ENCODE results near the gene VWA3B.
"Not testable (repeated sequence)": the region's sequence is repeated elsewhere in the genome, so short reads cannot be mapped to it uniquely, and the experiment has no call there.

Gene VWA3B

GRCh38 chr2:98085649-98086048 is 1.3 kb upstream of the VWA3B start:
- DNase-seq (ENCODE audit: low read depth in 2 of 2): no peak

GRCh38 chr2:98087447-98088020 is 567 bp downstream of the VWA3B start:
- no peak for DNase-seq (ENCODE audit: low read depth in 2 of 2)

GRCh38 chr2:98088261-98088660 is 1.3 kb downstream of the VWA3B start:
- no peak for DNase-seq (ENCODE audit: low read depth in 2 of 2)

- DNase-seq (ENCODE audit: low read depth in 2 of 2): no peak
Observed at GRCh38 chr2:98089941-98090340, 3.0 kb downstream of the VWA3B start.

GRCh38 chr2:98090951-98091350 is 4.0 kb downstream of the VWA3B start:
- no peak for DNase-seq (ENCODE audit: low read depth in 2 of 2)

GRCh38 chr2:98091738-98092137 is 4.8 kb downstream of the VWA3B start:
- no peak for DNase-seq (ENCODE audit: low read depth in 2 of 2)

- DNase-seq (ENCODE audit: low read depth in 2 of 2): no peak
Observed at GRCh38 chr2:98093146-98093545, 6.2 kb downstream of the VWA3B start.

- no peak for DNase-seq (ENCODE audit: low read depth in 2 of 2)
Observed at GRCh38 chr2:98093611-98094010, 6.6 kb downstream of the VWA3B start.

- DNase-seq (ENCODE audit: low read depth in 2 of 2): no peak
Observed at GRCh38 chr2:98099939-98100743, 13.2 kb downstream of the VWA3B start.

- not testable (repeated sequence) for DNase-seq (ENCODE audit: low read depth in 2 of 2)
Observed at GRCh38 chr2:98102315-98102714, 15.3 kb downstream of the VWA3B start.

- DNase-seq (ENCODE audit: low read depth in 2 of 2): no peak
Observed at GRCh38 chr2:98102878-98103277, 15.9 kb downstream of the VWA3B start.

GRCh38 chr2:98108110-98108509 is 21.1 kb downstream of the VWA3B start:
- no peak for DNase-seq (ENCODE audit: low read depth in 2 of 2)

- no peak for DNase-seq (ENCODE audit: low read depth in 2 of 2)
Observed at GRCh38 chr2:98110741-98111140, 23.8 kb downstream of the VWA3B start.

GRCh38 chr2:98114643-98115330 is 27.8 kb downstream of the VWA3B start:
- no peak for DNase-seq (ENCODE audit: low read depth in 2 of 2)

- DNase-seq (ENCODE audit: low read depth in 2 of 2): no peak
Observed at GRCh38 chr2:98118161-98118560, 31.2 kb downstream of the VWA3B start.

GRCh38 chr2:98118852-98119251 is 31.9 kb downstream of the VWA3B start:
- no peak for DNase-seq (ENCODE audit: low read depth in 2 of 2)

- DNase-seq (ENCODE audit: low read depth in 2 of 2): no peak
Observed at GRCh38 chr2:98121149-98121548, 34.2 kb downstream of the VWA3B start.

- DNase-seq (ENCODE audit: low read depth in 2 of 2): no peak
Observed at GRCh38 chr2:98122524-98122923, 35.6 kb downstream of the VWA3B start.

- DNase-seq (ENCODE audit: low read depth in 2 of 2): no peak
Observed at GRCh38 chr2:98123286-98123685, 36.3 kb downstream of the VWA3B start.

- no peak for DNase-seq (ENCODE audit: low read depth in 2 of 2)
Observed at GRCh38 chr2:98126061-98126460, 39.1 kb downstream of the VWA3B start.

- no peak for DNase-seq (ENCODE audit: low read depth in 2 of 2)
Observed at GRCh38 chr2:98127229-98127989, 40.4 kb downstream of the VWA3B start.

GRCh38 chr2:98128556-98129109 is 41.7 kb downstream of the VWA3B start:
- no peak for DNase-seq (ENCODE audit: low read depth in 2 of 2)
